K562 (cell line): ENCODE measurements around the gene ZNF692. TPM values are rescaled to one million over a fixed set of nuclear protein-coding genes. Genes with fewer than 3 reads are reported as not detected.

Experiments used
- CREB1 ChIP-seq, 2 experiments: sonication (generic) in 1 of 2; formaldehyde crosslinking in 1 of 2; IDR thresholded peaks; 2 replicates each; pipeline versions ENCODE4 v1.6.1 to v1.8.0; 2012 to 2022; ENCODE audit warnings: inconsistent platforms in 1 of 2, mild to moderate bottlenecking in 1 of 2, missing genetic modification reagents in 1 of 2, moderate library complexity in 1 of 2
- DPF2 ChIP-seq: fragments of 450-650 bp; IDR thresholded peaks from 2 replicates; pipeline ENCODE4 v1.6.1; 2016
- HLTF ChIP-seq: fragments of 450-650 bp; IDR thresholded peaks from 2 replicates; pipeline ENCODE4 v1.6.1; 2016
- JUN ChIP-seq, 2 experiments: sonication (generic) in 1 of 2; formaldehyde crosslinking in 1 of 2; IDR thresholded peaks; 2 replicates each; pipeline versions ENCODE4 v1.6.1 to v1.8.0; 2012 to 2022; ENCODE audit warnings: borderline replicate concordance in 2 of 2, mild to moderate bottlenecking in 2 of 2, improper control_type of control experiment in 1 of 2, low read depth in 1 of 2, low read length in 1 of 2, missing genetic modification reagents in 1 of 2
- SRF ChIP-seq, 2 experiments: fragments of 250-450, 450-650 bp in 1 of 2; sonication (Bioruptor Pico) in 1 of 2; sonication (generic) in 1 of 2; formaldehyde crosslinking; IDR thresholded peaks; 2 replicates each; pipeline versions ENCODE4 v1.5.0 to v1.5.1; 2020 to 2022; ENCODE audit warnings: mild to moderate bottlenecking in 1 of 2, missing genetic modification reagents in 1 of 2
- TAF7 ChIP-seq: fragments of 450-650 bp; IDR thresholded peaks from 2 replicates; pipeline ENCODE4 v1.6.1; 2016; ENCODE audit warnings: missing genetic modification characterization, missing compliant biosample characterization
- ZNF23 ChIP-seq: fragments of 250-450 bp; sonication (Bioruptor Pico); IDR thresholded peaks from 2 replicates; pipeline ENCODE4 v1.4.0; 2020; ENCODE audit warnings: mild to moderate bottlenecking
- polyA plus RNA-seq, 8 experiments: library from polyadenylated mRNA; depleted of rRNA in 4 of 8; stranded (reverse) in 5 of 8; unstranded in 3 of 8; fragments of >200 nt; fragmentation: Nextera tagmentation in 2 of 8; fragmentation: Illumina TruSeq in 1 of 8; extraction: Ambion mirVana in 2 of 8; extraction: Trizol in 1 of 8; gene quantifications; 2 replicates each; pipeline versions ENCODE4 v1.2.1 to v1.2.3, GENCODE V29; 2011 to 2014; ENCODE audit warnings: inconsistent platforms in 1 of 8, missing spikeins in 1 of 8
- total RNA-seq, 7 experiments: library from RNA; depleted of rRNA in 6 of 7; stranded (reverse); fragments of >200 nt in 6 of 7; fragmentation: Illumina TruSeq in 2 of 7; extraction: Trizol in 2 of 7; gene quantifications; 2 replicates each; pipeline versions ENCODE4 v1.2.1 to v1.2.3, GENCODE V29; 2011 to 2021; ENCODE audit warnings: low replicate concordance in 1 of 7
- TF ChIP-seq, protein P1 (sequence below), 2 experiments: IDR thresholded peaks in 1 of 2; conservative IDR thresholded peaks in 1 of 2; 2 replicates each; pipeline ENCODE4 v1.6.1; 2016; ENCODE audit warnings: low read depth in 2 of 2, mild to moderate bottlenecking in 1 of 2, missing compliant biosample characterization in 1 of 2, missing genetic modification characterization in 1 of 2, moderate library complexity in 1 of 2
- TF ChIP-seq, protein P2 (sequence below): sonication (generic); formaldehyde crosslinking; IDR thresholded peaks from 2 replicates; pipeline ENCODE4 v1.8.1; 2023; ENCODE audit warnings: missing genetic modification reagents, mild to moderate bottlenecking, borderline replicate concordance
- TF ChIP-seq, protein P3 (sequence below): fragments of 450-650 bp; IDR thresholded peaks from 2 replicates; pipeline ENCODE4 v1.6.1; 2016; ENCODE audit warnings: borderline replicate concordance
- TF ChIP-seq, protein P4 (sequence below): fragments of 250-450 bp; sonication (Bioruptor Pico); IDR thresholded peaks from 2 replicates; pipeline ENCODE4 v1.5.0; 2022; ENCODE audit warnings: mild to moderate bottlenecking

ZNF692 gene
- total and polyA plus RNA-seq, 9 of the 15 experiments (the other 6 are each of a cell fraction or from before 2014, with no cell fraction given), result 8.4 to 143 (median 55.9) TPM

DNA sequence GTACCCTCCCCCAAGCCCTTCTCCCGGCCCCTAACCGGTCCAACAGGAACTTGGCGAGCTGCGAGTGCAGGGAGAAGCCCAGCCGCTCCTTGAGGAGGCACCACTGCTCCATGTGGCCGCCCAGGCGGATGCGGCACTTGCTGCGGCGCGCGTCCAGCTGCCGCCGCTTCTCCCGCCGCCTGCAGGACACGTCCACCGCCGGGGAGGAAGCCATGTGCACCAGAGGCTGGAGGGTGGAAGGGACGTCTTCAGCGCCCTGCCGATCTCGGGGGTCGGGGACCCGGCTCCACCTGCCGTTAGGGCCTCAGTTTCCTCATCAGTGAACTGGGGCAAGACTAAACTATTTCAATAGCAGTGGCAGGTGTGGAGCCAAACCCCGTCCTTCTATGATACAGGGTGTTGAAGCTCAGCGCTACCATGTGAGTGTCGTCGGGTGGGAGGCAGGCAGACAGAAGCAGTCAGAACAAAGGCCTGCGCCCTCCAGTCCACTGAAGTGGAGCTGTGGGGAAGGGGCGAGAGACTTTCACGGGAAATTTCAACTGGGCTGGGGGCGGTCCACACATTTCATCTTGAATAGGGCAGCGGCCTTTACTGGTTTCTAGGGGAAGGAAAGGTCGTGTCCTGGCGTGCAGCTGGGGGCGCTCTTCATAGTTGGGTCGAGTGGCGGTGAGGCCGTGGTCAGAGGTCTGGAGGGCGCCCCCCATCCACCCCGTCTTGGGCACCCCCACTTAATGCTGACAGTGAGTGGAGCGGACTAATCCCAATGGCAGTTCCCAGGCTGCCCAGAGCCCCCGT, 592 bp downstream of the ZNF692 start (continued):
- TF ChIP-seq ZNF23 (no peak), HLTF (no peak; the same call in 1 of the 2 replicates), JUN (IDR thresholded peaks at IDR 0.05; ENCODE audit: borderline replicate concordance, low read depth, low read length) (0 out of 2 replicates have a peak, but pooled peaks have one; percentile 24), JUN (CRISPR knock-in tag; IDR thresholded peaks at IDR 0.05; ENCODE audit: borderline replicate concordance) (no peak), TAF7 (no peak), SRF (CRISPR knock-in tag; IDR thresholded peaks at IDR 0.05) (peak in 1 of 2 experiments; percentile 72; a peak in 1 of 4 replicates), DPF2 (no peak), CREB1 (IDR thresholded peaks at IDR 0.05) (no peak), CREB1 (CRISPR knock-in tag; IDR thresholded peaks at IDR 0.05) (no peak; the same call in 1 of the 2 replicates)
- TF ChIP-seq, protein P1, sequence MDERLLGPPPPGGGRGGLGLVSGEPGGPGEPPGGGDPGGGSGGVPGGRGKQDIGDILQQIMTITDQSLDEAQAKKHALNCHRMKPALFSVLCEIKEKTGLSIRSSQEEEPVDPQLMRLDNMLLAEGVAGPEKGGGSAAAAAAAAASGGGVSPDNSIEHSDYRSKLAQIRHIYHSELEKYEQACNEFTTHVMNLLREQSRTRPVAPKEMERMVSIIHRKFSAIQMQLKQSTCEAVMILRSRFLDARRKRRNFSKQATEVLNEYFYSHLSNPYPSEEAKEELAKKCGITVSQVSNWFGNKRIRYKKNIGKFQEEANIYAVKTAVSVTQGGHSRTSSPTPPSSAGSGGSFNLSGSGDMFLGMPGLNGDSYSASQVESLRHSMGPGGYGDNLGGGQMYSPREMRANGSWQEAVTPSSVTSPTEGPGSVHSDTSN (CRISPR knock-in tag; IDR thresholded peaks at IDR 0.05; ENCODE audit: low read depth), result no peak
- TF ChIP-seq, protein P1 (tag; conservative IDR thresholded peaks at IDR 0.05; ENCODE audit: low read depth), result no peak
- TF ChIP-seq, protein P2, sequence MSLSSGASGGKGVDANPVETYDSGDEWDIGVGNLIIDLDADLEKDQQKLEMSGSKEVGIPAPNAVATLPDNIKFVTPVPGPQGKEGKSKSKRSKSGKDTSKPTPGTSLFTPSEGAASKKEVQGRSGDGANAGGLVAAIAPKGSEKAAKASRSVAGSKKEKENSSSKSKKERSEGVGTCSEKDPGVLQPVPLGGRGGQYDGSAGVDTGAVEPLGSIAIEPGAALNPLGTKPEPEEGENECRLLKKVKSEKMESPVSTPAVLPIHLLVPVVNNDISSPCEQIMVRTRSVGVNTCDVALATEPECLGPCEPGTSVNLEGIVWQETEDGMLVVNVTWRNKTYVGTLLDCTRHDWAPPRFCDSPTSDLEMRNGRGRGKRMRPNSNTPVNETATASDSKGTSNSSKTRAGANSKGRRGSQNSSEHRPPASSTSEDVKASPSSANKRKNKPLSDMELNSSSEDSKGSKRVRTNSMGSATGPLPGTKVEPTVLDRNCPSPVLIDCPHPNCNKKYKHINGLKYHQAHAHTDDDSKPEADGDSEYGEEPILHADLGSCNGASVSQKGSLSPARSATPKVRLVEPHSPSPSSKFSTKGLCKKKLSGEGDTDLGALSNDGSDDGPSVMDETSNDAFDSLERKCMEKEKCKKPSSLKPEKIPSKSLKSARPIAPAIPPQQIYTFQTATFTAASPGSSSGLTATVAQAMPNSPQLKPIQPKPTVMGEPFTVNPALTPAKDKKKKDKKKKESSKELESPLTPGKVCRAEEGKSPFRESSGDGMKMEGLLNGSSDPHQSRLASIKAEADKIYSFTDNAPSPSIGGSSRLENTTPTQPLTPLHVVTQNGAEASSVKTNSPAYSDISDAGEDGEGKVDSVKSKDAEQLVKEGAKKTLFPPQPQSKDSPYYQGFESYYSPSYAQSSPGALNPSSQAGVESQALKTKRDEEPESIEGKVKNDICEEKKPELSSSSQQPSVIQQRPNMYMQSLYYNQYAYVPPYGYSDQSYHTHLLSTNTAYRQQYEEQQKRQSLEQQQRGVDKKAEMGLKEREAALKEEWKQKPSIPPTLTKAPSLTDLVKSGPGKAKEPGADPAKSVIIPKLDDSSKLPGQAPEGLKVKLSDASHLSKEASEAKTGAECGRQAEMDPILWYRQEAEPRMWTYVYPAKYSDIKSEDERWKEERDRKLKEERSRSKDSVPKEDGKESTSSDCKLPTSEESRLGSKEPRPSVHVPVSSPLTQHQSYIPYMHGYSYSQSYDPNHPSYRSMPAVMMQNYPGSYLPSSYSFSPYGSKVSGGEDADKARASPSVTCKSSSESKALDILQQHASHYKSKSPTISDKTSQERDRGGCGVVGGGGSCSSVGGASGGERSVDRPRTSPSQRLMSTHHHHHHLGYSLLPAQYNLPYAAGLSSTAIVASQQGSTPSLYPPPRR (CRISPR knock-in tag), result peak; percentile 64; the same call in 1 of the 2 replicates
- TF ChIP-seq, protein P3, sequence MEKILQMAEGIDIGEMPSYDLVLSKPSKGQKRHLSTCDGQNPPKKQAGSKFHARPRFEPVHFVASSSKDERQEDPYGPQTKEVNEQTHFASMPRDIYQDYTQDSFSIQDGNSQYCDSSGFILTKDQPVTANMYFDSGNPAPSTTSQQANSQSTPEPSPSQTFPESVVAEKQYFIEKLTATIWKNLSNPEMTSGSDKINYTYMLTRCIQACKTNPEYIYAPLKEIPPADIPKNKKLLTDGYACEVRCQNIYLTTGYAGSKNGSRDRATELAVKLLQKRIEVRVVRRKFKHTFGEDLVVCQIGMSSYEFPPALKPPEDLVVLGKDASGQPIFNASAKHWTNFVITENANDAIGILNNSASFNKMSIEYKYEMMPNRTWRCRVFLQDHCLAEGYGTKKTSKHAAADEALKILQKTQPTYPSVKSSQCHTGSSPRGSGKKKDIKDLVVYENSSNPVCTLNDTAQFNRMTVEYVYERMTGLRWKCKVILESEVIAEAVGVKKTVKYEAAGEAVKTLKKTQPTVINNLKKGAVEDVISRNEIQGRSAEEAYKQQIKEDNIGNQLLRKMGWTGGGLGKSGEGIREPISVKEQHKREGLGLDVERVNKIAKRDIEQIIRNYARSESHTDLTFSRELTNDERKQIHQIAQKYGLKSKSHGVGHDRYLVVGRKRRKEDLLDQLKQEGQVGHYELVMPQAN, result peak; percentile 83; the same call in 1 of the 2 replicates
- TF ChIP-seq, protein P4, sequence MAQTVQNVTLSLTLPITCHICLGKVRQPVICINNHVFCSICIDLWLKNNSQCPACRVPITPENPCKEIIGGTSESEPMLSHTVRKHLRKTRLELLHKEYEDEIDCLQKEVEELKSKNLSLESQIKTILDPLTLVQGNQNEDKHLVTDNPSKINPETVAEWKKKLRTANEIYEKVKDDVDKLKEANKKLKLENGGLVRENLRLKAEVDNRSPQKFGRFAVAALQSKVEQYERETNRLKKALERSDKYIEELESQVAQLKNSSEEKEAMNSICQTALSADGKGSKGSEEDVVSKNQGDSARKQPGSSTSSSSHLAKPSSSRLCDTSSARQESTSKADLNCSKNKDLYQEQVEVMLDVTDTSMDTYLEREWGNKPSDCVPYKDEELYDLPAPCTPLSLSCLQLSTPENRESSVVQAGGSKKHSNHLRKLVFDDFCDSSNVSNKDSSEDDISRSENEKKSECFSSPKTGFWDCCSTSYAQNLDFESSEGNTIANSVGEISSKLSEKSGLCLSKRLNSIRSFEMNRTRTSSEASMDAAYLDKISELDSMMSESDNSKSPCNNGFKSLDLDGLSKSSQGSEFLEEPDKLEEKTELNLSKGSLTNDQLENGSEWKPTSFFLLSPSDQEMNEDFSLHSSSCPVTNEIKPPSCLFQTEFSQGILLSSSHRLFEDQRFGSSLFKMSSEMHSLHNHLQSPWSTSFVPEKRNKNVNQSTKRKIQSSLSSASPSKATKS (CRISPR knock-in tag), result no peak
